GM10847 (cell line): Measurements from ENCODE around the gene CCDC50.

Experiments used
- POLR2A ChIP-seq: IDR thresholded peaks from 2 replicates; pipeline ENCODE4 v1.6.1; 2011; ENCODE audit not compliant: insufficient read length; ENCODE audit errors: extremely low read depth

Gene CCDC50

DNA sequence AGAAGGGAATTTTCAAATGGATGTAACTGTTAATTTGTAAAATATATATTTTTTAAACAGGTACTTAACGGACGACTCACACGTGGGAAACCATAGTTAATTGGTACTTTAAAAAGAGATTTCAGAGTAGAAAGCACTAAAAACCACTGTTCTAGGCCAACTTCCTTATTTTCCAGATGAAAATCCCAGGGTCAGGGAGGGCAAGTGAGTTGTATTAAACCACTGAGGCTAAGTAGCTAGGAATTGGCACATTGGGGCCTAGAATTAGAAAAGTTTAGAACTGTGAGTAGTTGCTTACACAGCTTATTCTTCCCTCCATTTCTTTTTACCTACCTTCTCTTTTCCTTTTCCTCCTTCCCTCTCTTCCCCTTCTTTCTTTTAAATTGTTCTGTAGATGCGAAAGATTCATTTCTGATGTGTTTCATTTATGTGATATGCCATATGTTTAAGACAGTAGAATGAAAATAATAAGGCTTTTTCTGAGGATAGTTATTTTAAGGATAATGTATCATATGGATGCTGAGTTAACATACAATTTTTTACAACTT, 5.2 kb downstream of the CCDC50 start:
- no peak for TF ChIP-seq POLR2A

DNA sequence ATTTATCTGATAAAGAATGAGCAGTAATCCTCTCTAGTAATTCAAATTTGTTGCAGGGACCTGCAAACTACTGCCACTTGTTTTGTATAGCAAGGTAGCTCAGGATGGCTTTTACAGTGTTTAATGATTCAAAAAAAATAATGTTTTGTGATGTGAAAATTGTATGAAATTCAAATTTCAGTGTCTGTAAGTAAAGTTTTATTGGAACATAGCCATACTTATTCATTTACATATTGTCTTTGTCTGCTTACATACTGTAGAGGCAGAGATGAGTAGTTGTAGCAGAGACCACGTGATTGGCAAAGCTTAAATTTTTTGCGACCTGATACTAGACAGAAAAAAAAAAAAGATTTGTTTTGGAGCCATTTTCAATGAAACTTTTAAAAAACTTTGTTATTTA, 7.6 kb downstream of the CCDC50 start:
- no peak for TF ChIP-seq POLR2A

DNA sequence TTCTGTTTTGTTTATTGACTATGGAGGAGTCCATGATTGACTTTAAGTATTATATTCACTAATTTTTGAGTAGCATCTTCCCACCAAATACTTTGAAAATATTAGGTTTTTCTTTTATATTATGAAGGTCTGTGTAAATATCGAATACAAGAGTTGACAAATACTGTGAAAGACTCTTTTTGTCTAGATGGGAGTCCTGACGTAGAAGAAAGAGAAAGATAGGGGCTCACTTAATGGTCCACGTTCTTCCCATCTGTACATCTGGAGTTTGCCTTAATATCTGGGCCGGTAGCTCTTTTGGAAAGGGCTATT, 8.9 kb downstream of the CCDC50 start:
- TF ChIP-seq POLR2A, result no peak

DNA sequence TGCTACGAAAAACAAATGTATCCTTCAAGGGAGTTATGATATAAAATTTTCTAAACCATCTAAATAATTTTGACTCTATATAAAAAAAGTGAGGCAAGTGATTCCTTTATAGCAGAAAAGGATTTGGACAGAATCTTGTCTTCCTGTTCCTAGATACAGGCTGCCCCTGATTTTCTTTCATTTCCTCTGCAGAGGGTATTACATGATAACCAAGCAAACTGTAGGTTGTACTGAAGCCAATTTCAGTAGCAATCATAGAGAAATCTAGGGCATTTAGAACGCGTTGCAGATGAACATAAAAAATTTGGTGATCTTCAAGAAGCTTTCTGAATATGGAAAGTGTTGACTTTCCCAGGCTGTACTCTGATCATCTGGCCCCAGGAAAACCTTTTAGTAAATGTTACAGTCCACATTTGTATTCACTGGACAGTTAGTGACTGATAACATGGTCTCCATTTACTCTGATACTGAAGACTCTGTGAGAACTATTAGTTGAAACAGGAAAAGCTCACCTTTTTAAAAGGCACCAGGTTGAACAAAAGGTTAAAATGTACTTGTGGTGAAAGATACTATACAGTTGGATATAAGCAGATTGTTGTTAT, 10.2 kb downstream of the CCDC50 start:
- TF ChIP-seq POLR2A, result no peak

DNA sequence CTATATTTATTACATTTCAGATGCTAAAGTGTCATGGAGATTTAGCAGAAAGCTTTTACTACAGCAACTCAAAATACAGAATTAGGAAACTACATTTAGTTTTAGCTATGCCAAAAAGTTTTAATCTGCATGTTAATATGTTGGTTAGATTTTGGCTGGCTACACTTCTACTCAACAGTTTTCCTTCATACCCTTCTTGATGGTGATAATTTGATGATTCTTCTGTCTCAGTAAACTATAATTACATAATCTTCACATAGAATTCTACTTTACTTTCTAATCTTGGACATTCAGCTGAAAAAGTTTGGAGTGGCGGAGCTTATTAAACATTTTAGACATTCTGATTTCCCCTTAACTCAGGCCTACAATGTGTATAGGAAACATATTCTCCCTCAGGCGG, 11.2 kb downstream of the CCDC50 start:
- no peak for TF ChIP-seq POLR2A

DNA sequence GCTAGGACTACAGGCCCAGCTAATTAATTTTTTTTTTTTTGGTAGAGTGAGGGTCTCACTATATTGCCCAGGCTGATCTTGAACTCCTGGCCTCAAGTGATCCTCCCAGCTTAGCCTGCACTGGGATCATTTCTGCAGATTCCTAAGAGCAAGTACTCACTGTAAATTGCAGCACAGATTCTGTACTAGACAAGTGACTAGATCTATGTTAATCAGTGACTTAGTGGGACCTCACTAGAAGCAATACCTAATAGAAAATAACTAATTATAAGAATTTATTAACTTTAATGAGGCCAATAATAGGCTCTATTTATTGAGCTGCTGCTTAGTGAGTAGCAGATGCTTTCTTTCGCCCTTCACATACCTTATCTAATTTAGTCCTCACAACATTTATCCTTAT, 11.8 kb downstream of the CCDC50 start:
- no peak for TF ChIP-seq POLR2A

DNA sequence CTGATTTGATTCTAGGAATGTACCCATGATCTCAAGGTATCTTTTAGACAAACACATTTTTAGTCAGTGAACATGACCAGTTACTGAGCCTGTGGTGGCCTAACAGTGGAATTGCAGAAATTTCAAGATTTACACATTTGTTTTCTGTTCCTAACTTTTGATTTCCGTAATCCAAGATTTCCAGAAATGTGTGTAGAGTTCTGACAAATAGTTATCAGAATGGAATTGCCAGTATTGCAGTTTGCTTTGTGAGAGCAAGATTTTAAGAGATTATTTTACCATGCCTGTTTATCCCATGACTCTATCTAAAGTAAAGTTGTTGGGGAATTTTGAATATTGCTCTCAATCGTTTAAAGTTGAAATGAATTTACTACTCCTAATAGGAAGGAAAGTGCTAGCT, 12.8 kb downstream of the CCDC50 start:
- no peak for TF ChIP-seq POLR2A

DNA sequence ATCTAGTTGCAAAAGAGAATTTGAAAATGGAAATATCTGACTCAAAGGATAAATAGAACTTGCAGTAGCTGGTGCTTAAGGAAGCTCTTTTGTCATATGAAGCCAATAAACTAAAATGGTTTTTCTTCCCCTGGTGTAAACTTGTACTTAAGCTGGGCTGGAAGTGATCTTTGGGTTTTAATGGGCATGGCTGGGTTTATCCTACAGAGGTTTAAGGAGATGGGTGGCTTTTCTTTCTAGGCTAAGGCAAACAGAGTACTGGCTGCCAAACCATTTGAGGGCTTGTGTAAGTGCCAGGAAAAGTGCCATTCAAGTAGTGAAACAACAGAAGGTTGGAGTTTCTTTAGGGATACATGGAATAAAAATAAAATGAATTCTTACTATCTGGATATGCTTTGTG, 13.2 kb downstream of the CCDC50 start:
- TF ChIP-seq POLR2A, result no peak

DNA sequence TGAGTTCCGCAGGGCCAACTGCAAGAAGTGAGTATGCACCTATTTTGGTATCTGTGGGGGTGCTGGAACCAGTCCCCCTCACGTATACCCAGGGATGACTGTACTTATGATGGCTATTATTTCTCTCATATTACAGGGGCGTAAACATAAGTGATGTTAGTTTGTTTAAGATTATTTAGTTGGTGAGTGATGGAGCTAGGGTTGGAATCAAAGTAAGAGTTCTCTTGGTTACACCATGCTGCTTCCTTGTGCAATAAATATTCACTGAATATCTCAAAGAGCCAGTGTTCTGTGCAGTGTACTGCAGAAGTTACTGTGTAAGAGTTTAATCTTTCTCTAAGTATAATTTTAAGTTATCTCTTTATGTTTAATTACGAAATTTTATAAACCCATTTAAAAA, 13.9 kb downstream of the CCDC50 start:
- no peak for TF ChIP-seq POLR2A

DNA sequence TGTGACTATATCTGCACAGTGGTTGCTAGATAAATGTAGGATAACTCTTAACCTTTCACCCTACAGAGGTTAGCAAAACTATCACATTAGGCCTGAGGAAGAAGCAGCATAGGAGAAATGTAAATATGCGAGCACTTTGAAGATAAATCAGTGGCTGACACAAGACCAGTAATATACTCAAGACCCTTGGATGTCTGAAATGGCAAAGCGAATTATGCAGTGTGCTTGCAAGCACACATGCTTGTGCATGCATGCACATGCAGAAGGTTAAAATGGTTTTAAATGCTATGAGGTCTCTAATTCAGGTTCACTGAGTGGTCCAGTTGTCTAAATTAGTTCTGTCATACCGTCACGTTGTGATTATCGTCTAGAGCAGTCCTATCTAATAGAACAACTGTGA, 14.7 kb downstream of the CCDC50 start:
- TF ChIP-seq POLR2A, result no peak

DNA sequence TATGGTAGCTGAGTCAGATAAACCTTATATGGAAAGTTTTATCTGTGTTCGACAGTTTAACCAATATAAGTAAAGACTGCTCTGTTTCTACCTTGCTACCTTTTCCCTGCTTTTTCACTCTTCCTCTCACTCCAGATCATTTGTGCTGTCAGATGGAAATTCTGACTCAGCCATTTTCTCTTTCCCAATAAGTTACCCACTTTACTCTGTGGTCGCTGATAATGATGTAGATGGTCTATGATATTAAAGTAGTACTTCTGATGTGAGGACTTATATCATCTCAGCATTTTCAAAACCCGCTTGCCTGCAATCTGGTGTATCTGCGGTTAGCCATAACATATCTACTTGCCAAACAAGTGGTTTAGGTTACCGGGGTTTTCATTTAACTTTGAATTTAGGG, 16.1 kb downstream of the CCDC50 start:
- TF ChIP-seq POLR2A, result no peak

DNA sequence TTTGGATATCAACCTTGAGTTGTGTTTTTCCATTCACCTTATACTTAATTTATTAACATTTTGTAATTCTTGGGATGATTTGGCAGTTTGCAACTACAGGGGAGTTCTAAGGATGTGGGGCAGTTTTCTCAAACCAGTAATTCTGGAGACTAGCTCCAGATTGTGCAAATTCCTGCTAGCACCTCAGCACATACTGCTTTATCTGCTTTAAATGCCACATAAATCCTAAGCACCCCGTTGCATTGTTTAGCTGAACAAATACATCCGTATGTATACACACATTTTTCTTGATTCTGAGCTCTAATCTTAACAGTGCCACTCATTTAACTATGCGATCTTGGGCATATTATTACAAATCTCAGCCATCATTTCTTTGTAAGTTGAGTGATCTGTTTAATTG, 18.0 kb downstream of the CCDC50 start:
- TF ChIP-seq POLR2A, result no peak

DNA sequence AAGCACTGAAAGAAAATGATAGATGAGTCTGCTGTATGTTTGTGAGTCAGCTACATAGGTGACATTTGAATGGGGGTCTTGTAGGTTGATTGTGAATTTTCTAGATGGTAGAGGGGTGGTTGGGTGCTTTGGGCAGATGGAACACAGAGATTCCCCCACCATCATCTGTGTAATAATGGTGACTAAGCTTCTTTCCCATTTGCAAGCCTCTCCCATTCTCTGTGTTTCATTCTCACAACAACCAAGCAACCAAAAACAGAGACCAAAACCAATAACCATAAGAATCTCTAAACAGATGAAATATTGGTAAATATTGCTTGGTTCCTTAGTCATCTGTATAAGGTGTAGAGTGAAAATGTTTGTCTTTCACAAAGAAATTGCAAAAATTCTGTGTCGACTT, 18.9 kb downstream of the CCDC50 start:
- TF ChIP-seq POLR2A, result no peak

DNA sequence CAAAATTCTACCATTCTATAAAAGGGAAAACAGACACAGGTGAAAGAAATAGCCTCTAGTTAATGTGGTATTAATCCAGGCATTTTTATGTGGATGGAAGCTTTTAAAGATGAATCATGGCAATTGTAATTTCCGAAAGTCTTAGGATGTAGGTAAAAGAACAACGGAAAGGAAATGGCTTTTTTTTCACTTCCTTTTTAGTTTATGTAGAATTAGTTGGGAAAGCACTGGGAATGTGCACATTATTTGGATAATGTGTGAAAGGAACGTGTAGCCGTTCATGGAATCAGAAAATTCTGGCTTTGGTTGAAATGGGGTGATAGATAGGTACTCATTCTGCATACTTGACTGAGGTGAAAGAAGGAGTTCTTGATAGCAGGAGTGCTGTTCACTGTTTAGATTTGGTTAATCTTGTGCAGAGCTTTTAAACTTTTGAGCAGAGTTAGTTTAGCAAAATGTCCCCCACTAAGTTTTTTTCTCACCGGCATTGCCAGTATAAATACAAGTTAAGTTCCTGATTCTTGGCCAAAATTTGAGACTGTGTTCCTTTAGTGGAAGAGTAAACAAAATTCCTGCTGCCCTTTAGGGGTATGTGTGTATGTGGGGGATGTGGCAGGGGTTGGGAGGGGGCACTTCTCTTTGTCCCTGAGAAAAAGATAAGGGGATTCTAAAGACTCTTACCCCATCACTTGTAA, 21.3 kb downstream of the CCDC50 start:
- no peak for TF ChIP-seq POLR2A

DNA sequence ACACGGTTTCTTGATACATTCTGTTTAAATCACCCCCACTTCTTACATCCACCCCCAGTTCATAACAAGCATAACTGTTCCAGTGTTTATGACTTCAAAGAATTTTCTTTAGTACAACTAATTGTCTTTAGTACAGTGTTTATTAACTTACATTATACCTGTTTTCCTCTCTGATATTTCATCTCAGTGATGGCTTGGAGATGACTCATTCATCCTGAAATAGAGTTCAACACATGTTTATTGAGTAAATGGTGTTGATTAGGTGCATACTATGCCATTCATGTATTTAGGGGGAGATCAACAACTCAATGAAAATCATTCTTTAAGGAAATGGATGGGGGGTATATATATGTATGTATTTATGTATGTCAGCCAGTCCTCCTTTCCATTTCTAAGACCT, 22.8 kb downstream of the CCDC50 start:
- TF ChIP-seq POLR2A, result no peak

DNA sequence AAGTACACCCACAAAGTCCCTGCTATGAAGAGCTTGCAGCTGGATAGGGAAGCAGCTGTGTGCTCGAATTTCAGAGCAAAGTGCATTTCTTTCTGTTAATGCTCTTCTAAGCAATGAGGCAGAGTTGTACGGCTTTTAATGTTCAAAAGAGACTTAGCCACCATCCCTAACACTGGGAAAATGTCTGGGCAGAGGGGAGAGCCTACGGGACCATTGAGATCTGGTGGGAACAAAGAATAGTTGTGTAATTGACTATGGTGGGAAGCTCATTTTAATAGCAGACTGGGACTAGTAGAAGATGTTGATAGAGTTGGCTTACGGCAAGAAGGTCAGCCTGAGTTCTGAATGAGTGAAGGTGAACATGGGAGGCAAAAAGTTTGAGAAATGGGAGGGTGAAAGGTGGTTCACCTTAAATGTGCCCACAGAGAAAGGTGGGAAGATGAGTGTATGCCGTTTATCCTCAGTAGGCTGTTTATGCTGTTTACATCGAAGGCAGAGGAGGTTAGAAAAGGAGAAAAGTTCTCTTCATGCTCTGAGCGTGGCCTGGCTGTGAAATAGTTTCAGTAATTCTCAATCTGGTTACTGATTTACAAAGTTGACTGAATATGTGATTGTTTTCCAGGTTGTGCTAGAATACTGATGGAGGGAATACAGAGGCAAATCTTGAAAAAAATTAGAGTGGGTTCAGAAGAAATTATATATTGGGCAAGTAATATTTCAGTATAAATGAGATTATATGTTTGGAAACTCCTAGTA, 24.0 kb downstream of the CCDC50 start:
- TF ChIP-seq POLR2A, result no peak
